Loucy (cell line): Measurements from ENCODE around the gene CCDC149.

Experiments
- EZH2phosphoT487 ChIP-seq: fragments of 200-600 bp; IDR thresholded peaks from 2 replicates; pipeline ENCODE4 v1.6.1; 2018; ENCODE audit warnings: antibody characterized with exemption, mild to moderate bottlenecking, moderate library complexity, borderline replicate concordance
- TF ChIP-seq, protein P1 (sequence below): fragments of 200-600 bp; sonication (generic); conservative IDR thresholded peaks from 2 replicates; pipeline ENCODE4 v1.5.1; 2014; ENCODE audit warnings: mild to moderate bottlenecking, antibody characterized with exemption, low read length

DNA sequence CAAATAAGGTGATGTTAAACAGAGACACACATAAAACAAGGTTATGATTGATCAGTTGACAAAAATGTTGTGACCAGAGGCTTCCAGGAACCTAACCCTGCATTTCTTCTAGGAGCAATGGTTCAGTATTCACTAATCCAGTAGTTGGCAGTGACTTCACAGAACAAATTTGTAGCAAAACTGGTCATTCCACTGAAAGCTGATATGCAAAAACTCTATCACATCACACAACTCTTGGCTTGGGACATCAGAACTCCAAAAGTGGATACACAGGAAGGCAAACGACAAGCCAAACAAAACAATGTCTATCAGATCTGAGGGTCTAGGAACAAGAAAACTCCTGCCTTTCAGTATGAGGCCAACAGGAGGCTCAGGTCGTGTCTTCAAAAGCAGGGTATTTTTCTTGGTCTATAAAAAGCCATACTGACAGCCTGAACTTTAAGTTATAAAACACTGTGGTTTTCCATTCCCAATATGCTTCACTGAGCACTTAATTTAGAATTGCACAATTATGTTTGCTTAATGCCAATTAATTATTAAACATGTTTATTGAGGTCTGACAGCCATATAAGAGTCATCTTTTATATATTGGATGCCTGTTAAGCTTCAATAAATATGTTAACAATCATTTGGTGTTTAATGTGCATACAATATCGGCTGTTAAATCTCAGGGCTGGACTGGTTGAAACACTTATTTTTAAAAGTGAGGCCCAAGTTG, 71.9 kb downstream of the CCDC149 start:
- TF ChIP-seq, protein P1, sequence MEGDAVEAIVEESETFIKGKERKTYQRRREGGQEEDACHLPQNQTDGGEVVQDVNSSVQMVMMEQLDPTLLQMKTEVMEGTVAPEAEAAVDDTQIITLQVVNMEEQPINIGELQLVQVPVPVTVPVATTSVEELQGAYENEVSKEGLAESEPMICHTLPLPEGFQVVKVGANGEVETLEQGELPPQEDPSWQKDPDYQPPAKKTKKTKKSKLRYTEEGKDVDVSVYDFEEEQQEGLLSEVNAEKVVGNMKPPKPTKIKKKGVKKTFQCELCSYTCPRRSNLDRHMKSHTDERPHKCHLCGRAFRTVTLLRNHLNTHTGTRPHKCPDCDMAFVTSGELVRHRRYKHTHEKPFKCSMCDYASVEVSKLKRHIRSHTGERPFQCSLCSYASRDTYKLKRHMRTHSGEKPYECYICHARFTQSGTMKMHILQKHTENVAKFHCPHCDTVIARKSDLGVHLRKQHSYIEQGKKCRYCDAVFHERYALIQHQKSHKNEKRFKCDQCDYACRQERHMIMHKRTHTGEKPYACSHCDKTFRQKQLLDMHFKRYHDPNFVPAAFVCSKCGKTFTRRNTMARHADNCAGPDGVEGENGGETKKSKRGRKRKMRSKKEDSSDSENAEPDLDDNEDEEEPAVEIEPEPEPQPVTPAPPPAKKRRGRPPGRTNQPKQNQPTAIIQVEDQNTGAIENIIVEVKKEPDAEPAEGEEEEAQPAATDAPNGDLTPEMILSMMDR = no peak
- no peak for TF ChIP-seq EZH2phosphoT487
